ENCODE data around the gene C1orf94.

C1orf94 gene

DNA sequence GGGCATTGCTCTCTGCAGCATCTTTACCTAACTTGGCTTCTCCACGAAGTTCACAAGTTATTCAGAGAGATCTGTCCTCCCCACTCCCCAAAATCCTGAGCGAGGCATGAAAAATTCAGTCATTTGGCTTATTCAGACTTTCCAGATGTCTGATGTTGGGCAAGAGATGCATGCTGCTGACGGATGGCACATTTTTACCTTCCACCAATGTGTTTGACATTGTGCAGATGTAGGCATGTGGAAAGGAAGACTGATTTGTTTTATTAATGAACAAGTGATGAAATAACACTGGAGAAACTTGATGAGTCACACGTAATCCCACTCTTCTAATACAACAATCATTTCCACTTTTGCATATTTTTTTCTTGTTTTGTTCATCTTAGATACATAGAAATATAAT, 86.7 kb downstream of the C1orf94 start:
- DNase-seq = no peak

DNA sequence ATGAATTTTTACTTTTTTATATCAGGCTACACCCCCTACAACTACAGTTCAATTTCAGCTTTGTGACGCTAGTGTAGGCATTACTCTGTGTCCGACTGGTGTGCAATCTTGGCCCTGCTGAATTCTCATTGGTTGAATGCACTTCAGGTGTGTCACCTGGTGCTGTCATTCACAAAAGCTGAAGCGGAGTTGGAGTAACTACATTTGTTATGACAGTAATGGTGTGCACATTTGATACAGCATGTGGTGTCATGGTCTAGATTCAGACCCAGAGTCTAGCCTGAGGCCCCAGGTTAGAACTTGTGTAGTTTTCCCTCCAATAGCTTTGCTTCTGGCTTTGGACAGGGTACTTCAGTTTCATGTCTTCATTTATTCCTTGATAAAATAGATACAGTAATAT, 88.7 kb downstream of the C1orf94 start:
- DNase-seq = no peak

GRCh38 chr1:34266127-34266951, 89.6 kb downstream of the C1orf94 start:
- DNase-seq = no peak

DNA sequence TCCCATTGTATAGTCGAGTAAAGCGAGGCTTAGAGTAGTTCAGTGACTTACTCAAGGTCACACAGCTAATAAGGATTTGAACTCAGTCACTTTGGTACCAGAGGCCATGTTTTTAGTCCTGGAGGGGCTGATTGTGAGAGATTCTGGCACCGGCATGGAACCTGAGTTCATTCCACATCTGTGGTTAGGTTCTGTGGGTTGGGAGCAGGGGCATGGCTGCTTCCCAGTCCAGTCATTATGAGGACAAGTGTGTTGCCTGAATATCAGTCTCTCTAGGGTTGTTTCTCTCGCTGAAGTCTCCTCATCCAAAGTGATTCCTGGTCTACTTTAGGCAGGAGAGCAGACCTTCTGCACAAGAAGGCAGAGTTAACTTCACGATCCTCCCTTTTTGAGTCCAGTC, 90.6 kb downstream of the C1orf94 start:
- DNase-seq = no peak

GRCh38 chr1:34268311-34268954, 91.7 kb downstream of the C1orf94 start:
- no peak for DNase-seq
